GM19239 (cell line): ENCODE measurements around the gene TNRC6B.
A peak's percentile ranks its signal among the peaks of the same experiment; 100 is the strongest.

ENCODE experiments used
- DNase-seq: peaks from one replicate; pipeline ENCODE4 v3.0.0; 2011; ENCODE audit warnings: low spot score; ENCODE audit not compliant: insufficient read length
- FAIRE-seq: peaks from 2 replicates; lab custom pipeline; 2011; peaks lifted over from hg19 to GRCh38; lab: Jason Lieb, UNC

Gene TNRC6B

GRCh38 chr22:40312050-40312449 is 134.3 kb downstream of the TNRC6B start:
- FAIRE-seq (no peak), DNase-seq (no peak)

DNA sequence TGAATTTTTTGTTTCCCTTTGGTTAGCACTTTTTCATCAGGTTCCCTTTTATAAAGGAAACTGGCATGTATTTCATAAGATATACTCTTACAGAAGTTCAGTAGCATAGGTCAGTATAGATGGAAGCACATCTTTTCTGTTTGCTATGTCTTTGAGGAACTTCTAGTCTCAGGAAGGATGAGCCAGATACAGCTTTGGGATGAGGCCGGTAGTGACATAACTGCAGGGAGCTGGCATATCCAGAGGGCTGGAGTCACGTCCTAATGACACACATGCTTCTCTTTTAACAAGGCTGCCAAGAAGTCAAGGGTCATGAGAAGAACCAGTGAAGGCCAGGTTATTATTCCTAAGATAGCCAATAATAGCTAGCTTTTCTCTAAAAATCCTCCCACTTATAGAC is 135.3 kb downstream of the TNRC6B start:
- DNase-seq (no peak), FAIRE-seq (no peak)

- DNase-seq (no peak), FAIRE-seq (no peak)
Observed at GRCh38 chr22:40314041-40314440, 136.3 kb downstream of the TNRC6B start.

DNA sequence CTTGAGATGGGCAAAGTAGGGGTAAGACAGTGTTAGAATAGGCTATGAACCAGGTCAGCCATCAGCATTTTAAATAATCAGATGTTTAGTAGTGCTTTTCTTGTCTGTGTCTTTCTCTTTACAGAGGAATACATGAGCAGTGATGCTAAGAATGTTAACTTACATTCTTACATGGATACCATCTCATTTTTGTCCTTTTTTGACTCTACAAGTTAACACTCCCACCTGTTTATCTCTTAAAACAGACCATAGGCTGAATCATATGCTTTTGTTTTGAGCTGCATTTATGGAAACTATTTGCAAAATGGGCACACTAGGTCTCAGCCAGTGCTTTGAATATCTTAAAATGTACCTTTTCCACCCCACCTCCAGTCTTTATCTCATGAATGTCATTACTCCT is 143.0 kb downstream of the TNRC6B start:
- DNase-seq: no peak
- FAIRE-seq: no peak

- no peak for DNase-seq
Observed at GRCh38 chr22:40322021-40322420, 144.3 kb downstream of the TNRC6B start.

GRCh38 chr22:40322818-40323447 is 145.2 kb downstream of the TNRC6B start:
- DNase-seq: no peak
- FAIRE-seq: no peak

More at GRCh38 chr22:40322021-40322420, 144.3 kb downstream of the TNRC6B start:
- no peak for FAIRE-seq

GRCh38 chr22:40323681-40324171 is 146.0 kb downstream of the TNRC6B start:
- no peak for DNase-seq
- FAIRE-seq: no peak

- FAIRE-seq: no peak
Observed at GRCh38 chr22:40324468-40325305, 147.0 kb downstream of the TNRC6B start.

DNA sequence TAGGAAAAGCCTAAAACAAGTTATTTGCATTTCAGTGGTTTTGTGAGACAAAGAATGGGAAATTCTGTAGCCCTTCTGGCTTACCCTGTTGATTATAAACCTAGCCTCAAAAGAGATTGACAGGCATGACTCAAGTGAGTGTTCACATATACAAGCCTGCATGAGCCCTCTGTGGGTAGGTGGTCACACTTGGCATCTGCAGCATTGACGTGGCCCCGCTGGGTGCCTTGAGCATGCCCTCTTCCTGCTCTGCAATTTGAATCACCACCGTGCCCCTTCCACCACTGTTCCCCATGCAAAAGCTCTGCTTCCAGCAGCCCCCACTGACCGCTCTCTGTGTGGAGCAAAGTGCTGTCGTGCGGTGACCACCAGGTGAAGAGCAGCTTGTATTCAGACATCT is 147.6 kb downstream of the TNRC6B start:
- peak; percentile 14 for FAIRE-seq
- no peak for DNase-seq

More at GRCh38 chr22:40324468-40325305, 147.0 kb downstream of the TNRC6B start:
- no peak for DNase-seq

DNA sequence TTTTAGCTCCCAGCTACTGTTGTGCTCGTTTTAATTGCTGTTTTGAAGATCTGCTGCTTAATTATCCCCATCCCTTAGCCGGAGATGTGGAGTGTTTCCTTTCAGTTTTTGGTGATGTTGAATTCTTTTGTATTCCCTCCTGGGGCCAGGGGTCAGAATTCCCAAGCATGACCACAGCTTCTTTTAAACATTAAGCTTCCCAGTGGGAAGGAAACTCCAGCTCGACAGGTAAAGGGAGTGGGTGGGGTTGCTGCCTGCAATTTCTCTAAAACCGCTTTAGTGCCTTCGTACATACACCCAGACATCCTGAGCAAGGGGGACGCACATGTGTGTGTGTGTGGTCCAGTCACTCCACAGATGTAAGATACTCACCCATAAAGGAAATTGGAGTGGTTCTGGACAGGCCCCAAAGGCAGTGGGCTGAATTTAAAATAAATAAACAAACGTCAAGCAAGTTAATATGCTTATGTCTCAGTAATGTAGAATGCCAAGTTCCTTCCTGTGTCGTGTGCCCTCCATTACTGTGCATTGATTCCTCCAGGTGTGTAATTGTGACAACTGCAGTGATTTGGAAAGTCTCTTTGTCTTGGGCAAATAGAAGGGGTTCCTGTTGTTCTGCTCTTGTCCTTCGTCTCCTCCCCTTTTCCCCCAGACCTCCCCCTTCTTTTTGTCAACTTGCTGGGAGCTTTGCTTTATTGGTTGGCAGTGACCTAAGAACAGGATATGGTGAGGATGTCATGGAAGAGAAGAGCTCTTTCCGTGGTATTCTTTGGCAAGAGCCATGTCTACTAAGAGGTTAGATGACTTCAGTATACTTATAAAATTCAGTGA is 149.4 kb downstream of the TNRC6B start:
- FAIRE-seq (no peak), DNase-seq (no peak)

GRCh38 chr22:40328546-40329456 is 151.1 kb downstream of the TNRC6B start:
- FAIRE-seq (no peak), DNase-seq (no peak)

DNA sequence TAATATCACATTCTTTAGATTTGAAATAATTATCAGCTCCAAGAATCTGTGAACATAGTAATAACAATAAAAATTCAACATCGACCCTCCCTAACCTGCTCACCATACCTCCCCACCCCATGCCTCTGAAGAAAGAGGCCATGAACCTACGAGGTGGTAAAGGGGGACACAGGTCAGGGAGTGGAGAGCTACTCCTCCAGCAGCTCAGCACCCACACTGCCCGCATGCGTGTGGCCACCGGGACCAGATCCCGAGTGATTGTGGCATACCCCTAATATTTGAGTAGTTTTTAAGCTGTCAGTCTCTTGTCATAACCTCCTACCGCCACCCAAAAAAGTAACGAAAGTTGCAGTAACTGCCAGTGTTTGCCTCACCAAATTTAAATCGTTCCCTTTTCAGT is 151.7 kb downstream of the TNRC6B start:
- DNase-seq (no peak), FAIRE-seq (no peak)

- FAIRE-seq: no peak
- DNase-seq: no peak
Observed at GRCh38 chr22:40330086-40330485, 152.4 kb downstream of the TNRC6B start.

GRCh38 chr22:40330615-40331014 is 152.9 kb downstream of the TNRC6B start:
- FAIRE-seq (no peak), DNase-seq (no peak)

GRCh38 chr22:40331706-40332105 is 154.0 kb downstream of the TNRC6B start:
- FAIRE-seq (no peak), DNase-seq (no peak)

- FAIRE-seq: no peak
Observed at GRCh38 chr22:40332319-40332781, 154.6 kb downstream of the TNRC6B start.

DNA sequence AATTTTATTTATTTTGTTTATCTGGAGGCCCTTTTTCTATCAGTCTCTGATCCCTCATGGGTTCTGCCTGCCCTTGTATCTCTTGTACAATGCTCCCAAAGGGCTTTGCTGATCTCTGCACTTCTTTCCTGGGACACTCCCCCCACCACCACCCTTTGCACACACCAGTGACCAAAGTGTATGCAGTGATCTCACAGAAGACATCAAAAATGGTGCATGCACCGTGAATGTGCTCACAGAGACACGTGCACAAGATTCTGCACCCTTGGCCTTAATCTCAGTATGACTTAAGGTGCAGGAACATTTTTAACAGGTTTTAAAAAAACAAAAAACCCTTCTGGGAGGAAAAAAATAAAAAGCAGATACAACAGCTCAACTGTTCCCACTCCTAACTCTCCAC is 156.3 kb downstream of the TNRC6B start:
- no peak for FAIRE-seq
- DNase-seq: no peak

More at GRCh38 chr22:40332319-40332781, 154.6 kb downstream of the TNRC6B start:
- DNase-seq: no peak

DNA sequence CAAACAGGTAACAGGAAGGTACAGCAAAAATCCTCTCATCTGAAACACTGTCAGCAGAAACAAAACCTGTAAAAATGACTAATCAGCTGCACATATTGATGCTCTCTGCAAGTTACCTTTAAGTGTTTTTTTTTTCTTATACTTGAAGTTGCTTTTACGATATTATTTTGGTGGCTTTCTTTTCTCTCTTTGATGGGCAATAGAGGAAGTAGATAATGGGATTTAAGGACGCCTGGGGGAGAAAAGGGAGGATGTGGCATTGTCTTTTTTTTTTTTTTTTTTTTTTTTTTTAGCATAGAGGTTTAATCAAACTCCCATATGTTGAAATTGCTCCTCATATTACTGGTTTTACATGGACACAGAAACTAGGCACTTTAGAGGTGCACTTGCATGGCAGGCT is 157.2 kb downstream of the TNRC6B start:
- no peak for DNase-seq
- FAIRE-seq: peak; percentile 51

DNA sequence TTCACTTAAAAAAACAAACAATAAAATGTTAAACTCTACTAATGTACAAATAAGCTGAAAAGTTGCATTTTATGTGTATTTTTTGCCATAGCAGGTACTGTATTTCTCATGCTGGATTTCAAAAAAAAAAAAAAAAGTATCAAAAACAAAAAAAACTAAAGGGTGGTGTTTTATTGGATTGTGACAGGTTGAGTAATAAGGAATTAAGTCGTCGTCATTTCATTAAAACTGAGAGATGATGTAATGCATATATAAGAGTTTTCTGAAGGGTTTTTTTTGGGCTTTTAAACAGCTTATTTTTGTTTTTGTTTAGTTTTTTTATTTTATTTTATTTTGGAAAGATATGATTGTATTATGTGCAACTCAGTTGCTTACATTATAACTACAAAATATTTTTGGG is 157.6 kb downstream of the TNRC6B start:
- FAIRE-seq: peak; percentile 48

More for the DNA sequence above, 157.6 kb downstream of the TNRC6B start:
- DNase-seq: no peak
